DND-41 (cell line): ENCODE results near the gene SLAIN2.

Source experiments
- EZH2 ChIP-seq: IDR thresholded peaks from 3 replicates; pipeline ENCODE4 v1.6.1; 2012; ENCODE audit warnings: borderline replicate concordance, low read depth, mild to moderate bottlenecking, moderate library complexity, low read length, inconsistent platforms; ENCODE audit not compliant: severe bottlenecking
- TF ChIP-seq, protein P1 (sequence below): IDR thresholded peaks from 2 replicates; pipeline ENCODE4 v1.5.1; 2012; ENCODE audit warnings: borderline replicate concordance, low read length, moderate library complexity, mild to moderate bottlenecking; ENCODE audit not compliant: poor library complexity, severe bottlenecking; ENCODE audit errors: extremely low read depth

GRCh38 chr4:48295116-48295515, 46.2 kb upstream of the SLAIN2 start:
- TF ChIP-seq, protein P1, sequence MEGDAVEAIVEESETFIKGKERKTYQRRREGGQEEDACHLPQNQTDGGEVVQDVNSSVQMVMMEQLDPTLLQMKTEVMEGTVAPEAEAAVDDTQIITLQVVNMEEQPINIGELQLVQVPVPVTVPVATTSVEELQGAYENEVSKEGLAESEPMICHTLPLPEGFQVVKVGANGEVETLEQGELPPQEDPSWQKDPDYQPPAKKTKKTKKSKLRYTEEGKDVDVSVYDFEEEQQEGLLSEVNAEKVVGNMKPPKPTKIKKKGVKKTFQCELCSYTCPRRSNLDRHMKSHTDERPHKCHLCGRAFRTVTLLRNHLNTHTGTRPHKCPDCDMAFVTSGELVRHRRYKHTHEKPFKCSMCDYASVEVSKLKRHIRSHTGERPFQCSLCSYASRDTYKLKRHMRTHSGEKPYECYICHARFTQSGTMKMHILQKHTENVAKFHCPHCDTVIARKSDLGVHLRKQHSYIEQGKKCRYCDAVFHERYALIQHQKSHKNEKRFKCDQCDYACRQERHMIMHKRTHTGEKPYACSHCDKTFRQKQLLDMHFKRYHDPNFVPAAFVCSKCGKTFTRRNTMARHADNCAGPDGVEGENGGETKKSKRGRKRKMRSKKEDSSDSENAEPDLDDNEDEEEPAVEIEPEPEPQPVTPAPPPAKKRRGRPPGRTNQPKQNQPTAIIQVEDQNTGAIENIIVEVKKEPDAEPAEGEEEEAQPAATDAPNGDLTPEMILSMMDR = no peak
- no peak for TF ChIP-seq EZH2
